Measurements from ENCODE around the gene TACR2.

TACR2 gene

DNA sequence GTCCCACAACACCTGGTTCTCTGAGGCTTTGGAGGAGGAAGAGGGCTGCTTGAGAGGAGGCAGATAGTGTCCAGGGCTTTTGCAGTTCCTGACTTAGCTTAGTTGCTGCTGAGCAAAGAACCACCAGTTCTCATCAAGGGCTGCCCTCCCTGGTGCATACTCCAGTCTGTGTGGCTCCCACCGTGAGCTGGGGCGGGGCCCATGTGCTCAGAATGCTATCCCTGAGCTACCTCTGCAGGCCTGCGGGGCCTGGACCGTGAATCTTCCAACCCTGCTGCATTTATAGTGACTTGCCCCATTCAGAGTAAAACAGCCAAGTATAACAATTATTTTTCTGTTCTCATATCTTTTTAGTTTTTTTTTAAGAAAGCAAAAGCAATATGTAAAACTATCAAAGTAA is 49.2 kb downstream of the TACR2 start:
- DNase-seq = no peak

DNA sequence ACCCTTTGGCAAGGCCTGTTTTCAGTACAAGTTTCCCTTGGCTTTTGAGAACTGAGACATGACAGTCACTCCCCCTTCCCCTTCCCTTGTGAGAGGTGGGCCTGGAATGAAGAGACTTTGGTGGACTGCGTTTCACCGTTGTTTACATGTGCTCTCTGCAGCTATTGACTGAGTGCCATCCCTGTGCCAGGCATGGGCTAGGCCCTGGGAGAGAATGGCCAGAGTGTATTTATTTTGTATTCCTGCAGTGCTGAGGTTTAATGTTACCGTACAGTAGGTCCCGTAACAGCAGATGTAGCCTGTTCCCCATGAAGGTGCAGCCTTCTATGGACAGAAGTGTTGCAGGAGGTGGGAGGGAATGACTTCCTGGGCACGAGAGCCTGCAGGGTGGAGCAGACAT is 50.0 kb downstream of the TACR2 start:
- no peak for DNase-seq

DNA sequence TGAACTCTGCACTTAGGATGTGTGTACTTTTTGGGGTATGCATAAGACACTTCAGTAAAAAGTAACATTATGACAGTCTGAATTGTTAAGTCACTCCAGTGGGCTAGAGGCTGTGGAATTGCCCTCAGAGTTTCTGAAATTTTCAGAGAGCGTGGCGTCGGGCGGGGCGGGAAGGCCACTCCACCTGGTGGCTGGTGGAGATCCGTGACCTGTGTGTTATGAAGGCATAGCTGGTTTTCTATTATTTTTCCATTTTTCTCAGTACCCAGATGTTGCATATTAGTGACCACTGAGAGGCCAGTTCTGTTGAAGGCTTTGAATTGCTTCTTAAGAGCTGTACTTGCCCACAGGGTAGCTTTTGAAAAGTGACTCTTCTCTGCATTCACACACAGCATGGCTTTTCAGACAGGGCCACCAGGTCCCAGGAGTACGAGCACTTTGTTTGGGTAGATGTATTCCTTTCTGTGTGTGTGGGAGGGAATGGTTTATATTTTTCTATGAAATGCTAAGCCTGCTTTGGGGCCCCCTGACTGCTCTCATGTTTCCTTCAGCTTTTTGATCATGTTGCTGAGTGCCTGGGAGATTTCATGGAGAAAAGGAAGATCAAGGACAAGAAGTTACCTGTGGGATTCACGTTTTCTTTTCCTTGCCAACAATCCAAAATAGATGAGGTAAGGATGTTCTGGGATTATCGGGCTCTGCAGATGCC is 52.3 kb downstream of the TACR2 start:
- no peak for DNase-seq

DNA sequence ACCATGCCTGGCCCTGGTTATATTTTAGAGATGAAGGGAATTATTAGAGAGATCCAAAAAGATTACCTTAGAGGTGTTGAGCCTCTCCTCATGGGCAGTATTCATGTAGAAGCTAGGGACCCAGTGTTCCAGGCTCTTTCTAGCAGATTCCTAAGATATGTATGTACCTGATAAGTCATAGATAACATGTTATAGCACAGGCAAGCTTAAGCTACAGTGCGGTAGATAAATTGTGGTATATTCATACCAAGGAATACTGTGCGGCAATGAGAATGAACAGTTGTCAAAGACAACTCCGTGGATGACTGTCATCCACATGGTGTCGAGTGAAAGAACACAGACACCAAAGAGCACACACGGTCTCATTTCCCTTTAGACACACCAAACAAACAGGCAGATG is 53.1 kb downstream of the TACR2 start:
- no peak for DNase-seq

DNA sequence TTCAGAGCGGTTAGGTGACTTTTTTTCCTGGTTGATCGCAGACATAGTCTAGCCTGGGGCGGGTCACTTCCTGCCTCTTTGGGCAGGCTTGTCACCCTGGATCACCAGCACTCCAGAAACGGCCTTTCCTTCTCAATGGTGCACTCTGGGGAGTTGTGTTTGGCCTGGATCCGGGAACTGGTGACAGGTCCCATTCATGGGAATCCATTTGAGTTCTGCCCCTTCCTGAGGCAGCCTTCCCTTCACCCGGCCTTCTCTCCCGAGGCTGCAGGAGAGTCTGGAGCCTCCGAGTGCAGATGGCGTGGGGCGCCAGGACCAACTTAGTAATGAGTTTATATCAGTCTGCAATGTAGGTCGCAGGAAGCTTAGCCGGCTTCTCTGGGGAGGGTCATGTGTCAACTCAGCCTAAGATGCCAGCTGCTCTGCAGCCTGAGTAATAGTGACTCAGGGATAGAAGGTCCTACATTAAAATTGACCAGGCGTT is 54.2 kb downstream of the TACR2 start:
- peak; percentile 58 for DNase-seq

DNA sequence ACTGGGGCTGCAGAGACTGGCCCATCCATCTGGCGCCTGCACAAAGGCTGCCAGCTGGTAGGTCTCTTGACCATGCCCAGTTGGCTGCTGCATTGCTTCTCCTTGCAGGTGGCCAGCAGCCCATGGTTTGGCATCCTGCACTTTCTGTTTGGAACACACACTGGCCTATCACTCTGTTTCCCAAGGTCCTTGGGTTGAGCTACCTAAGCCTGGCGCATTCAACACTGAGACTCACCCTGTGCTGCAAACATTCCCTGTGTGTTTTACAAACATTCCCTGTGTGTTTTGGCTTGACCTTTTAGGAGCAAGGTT is 55.5 kb downstream of the TACR2 start:
- DNase-seq = no peak

DNA sequence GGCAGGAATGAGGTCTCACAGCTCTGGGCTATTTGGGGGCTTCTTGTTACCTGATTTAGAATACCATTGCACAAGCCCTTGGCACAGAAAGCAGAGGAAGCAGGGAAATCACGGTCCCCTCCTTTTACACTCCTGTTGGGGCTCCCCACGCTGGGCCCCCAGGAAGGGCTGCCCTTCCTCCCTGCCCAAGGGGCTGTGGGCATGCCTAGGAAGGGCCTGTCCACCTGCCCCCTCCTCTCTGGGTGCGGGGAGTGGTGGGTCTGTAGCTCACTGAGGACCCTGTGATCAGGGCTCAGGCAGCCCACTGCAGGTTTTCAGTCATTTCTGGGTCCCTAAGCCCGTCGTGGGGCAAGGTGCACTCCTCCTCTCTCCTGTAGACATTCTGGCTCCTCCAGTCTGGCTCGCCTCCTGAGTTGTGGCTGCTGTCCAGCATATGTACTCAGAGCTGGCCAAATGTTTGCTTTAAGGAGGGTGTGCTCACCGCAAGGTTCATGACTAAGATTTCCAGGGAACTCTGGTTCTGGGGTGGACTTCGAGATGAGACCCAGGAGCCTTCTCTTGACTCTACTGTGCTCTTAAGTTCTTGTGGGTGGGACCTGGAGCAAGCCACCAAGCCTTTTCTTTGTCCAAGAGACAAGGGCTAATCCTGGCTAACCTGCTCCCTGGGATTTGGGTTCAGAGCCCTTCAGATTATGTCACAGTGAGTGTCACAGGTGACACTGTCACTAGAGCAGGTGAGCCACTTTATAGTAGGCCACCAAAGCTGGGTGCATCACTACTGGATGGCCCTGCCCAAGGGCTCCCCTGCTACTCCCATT is 56.0 kb downstream of the TACR2 start:
- DNase-seq = no peak

DNA sequence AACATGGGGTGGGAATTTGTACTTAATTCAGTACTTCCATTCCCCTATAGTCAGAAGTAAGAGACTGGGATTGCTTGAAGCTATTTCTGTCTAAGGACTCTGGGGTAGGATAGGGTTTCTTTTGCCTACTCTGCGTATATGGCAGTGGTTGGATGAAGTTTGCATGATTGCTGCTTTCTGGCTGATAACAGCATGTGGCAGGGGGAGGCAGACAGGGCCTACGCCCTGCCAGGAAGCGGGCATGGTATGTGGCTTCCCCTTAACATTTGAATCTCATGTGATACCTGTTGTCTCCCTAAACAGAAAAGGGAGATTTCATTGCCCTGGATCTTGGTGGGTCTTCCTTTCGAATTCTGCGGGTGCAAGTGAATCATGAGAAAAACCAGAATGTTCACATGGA is 57.1 kb downstream of the TACR2 start:
- DNase-seq = no peak

DNA sequence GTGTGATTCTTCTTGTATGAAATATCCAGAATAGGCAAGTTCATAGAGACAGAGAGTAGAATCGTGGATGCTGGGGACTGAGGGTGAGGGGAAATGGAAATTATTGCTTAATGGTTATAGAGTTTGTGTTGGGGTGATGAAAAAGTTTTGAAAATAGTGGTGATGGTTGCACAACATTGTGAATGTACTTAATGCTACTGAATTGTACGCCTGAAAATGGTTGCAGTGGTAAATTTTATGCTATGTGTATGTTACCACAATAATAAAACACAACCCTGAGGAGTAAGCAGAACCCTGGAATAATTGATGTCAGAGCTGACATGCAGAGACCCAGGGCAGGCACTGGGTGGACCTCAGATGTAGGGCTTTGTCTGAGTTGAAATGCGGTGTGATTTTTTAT is 57.6 kb downstream of the TACR2 start:
- DNase-seq = no peak

DNA sequence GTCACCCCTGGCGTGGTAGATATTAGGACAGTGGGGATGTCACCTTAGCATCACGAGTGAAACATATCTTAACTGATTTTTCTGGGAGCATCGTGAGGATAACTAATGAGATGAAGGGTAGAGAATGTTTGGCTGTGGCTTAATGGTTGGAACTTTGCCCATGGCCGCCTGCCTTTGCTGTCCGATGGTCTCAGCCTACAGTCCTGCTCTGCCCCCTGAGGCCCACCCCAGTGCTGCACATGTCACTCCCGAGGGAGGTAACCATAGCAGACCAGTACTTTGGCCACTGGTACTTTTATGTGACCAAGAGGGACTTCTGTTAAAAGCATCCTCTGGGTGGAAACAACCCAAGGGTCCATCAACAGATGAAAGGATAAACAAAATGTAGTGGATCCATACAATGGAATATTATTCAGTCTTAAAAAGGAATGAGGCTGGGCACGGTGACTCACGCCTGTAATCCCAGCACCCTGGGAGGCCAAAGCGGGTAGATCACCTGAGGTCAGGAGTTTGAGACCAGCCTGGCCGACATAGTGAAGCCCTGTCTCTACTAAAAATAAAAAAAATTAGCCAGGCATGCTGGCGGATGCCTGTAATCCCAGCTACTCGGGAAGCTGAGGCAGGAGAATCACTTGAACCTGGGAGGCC is 58.4 kb downstream of the TACR2 start:
- no peak for DNase-seq

DNA sequence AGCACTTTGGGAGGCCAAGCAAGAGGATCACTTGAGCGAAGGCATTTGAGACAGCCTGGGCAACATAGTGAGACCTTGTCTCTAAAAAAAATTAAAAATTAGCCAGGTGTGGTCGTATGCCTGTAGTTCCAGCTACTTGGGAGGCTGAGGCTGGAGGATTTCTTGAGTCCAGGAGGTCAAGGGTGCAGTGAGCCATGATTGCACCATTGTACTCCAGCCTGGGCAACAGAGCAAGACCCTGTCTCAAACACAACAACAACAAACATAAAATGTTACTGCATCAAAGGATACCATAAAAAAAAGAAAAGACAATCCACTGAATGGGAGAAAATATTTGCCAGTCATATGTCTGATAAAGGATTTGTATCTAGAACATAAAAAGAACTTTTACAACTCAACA is 60.5 kb downstream of the TACR2 start:
- no peak for DNase-seq

DNA sequence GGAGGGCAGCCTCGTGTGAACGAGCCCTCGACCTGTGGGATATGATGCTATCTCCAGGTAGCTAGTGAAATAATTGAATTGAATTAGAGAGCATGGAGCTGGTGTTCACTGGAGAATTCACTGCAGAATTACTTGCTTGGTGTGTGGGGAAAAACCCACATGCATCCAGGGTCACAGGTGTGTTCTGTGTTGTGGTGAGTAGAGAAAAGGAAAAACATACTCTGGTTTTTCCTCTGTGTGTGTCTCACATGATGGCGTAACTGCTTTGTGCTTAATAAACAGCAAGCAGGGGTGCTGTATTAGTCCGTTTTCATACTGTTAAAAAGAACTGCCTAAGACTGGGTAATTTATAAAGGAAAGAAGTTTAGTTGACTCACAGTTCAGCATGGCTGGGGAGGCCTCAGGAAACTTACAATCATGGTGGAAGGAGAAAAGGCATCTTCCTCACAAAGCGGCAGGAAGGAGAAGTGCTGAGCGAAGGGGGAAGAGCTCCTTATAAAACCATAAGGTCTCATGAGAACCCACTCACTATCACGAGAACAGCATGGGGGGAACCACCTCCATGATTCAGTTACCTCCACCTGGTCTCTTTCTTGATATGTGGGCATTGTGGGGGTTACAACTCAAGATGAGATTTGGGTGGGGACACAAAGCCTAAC is 62.6 kb downstream of the TACR2 start:
- DNase-seq = no peak

Measured in NCI-H524 treated with DMSO at 0.1 percent for 48 hours (cell line).